ENCODE measurements around the gene PEX1.

The PEX1 gene

GRCh38 chr7:92528958-92529264 is 591 bp upstream of the PEX1 start:
- Mint-ChIP-seq H3K4me1 (peaks cover 18% of the 10 kb centered on the region), H3K4me3 (peak overlapping the region; percentile 84), H3K27me3 (no peaks in the 10 kb centered on the region), H3K36me3 (peaks cover 18% of the 10 kb centered on the region), H3K27ac (peak overlapping the region; percentile 93), H3K9me3 (no peaks in the 10 kb centered on the region)
- DNase-seq (ENCODE audit: low spot score in 2 of 2) = no peak
- ATAC-seq (ENCODE audit: low read depth) = no peak

- Mint-ChIP-seq H3K36me3 (peaks cover 10% of the 10 kb centered on the region), H3K4me1 (peaks cover 14% of the 10 kb centered on the region), H3K27me3 (no peaks in the 10 kb centered on the region), H3K4me3 (peak overlapping the region; percentile 84), H3K27ac (peak overlapping the region; percentile 93), H3K9me3 (no peaks in the 10 kb centered on the region)
- ATAC-seq (ENCODE audit: low read depth) (peak; percentile 26), DNase-seq (ENCODE audit: low spot score in 2 of 2) (peak; percentile 31 to 34)
These were observed 776 bp downstream of the PEX1 start for GRCh38 chr7:92527300-92528187.

GRCh38 chr7:92523110-92523509 is 5.2 kb downstream of the PEX1 start:
- no peak overlapping the region for H3K4me3 Mint-ChIP-seq
- DNase-seq (ENCODE audit: low spot score in 2 of 2) (no peak), ATAC-seq (ENCODE audit: low read depth) (no peak)
- H3K27me3 Mint-ChIP-seq = no peaks in the 10 kb centered on the region
- peaks cover 8% of the 10 kb centered on the region for H3K36me3 Mint-ChIP-seq
- no peak overlapping the region for H3K27ac Mint-ChIP-seq
- H3K9me3 Mint-ChIP-seq = no peaks in the 10 kb centered on the region
- peaks cover 13% of the 10 kb centered on the region for H3K4me1 Mint-ChIP-seq

GRCh38 chr7:92520024-92520423 is 8.3 kb downstream of the PEX1 start:
- ATAC-seq (ENCODE audit: low read depth) (no peak), DNase-seq (ENCODE audit: low spot score in 2 of 2) (no peak)
- peaks cover 17% of the 10 kb centered on the region for H3K36me3 Mint-ChIP-seq
- no peaks in the 10 kb centered on the region for H3K27me3 Mint-ChIP-seq
- H3K4me1 Mint-ChIP-seq = no peaks in the 10 kb centered on the region
- H3K9me3 Mint-ChIP-seq = no peaks in the 10 kb centered on the region
- H3K27ac Mint-ChIP-seq = no peak overlapping the region
- H3K4me3 Mint-ChIP-seq = no peak overlapping the region

- no peaks in the 10 kb centered on the region for H3K27me3 Mint-ChIP-seq
- DNase-seq (ENCODE audit: low spot score in 2 of 2) = no peak
These were observed 10.7 kb downstream of the PEX1 start for GRCh38 chr7:92517631-92518030.

GRCh38 chr7:92513167-92513902 is 15.0 kb downstream of the PEX1 start:
- DNase-seq (ENCODE audit: low spot score in 2 of 2) (no peak), ATAC-seq (ENCODE audit: low read depth) (no peak)
- no peaks in the 10 kb centered on the region for H3K4me1 Mint-ChIP-seq
- H3K9me3 Mint-ChIP-seq = no peaks in the 10 kb centered on the region
- H3K27me3 Mint-ChIP-seq = no peaks in the 10 kb centered on the region
- H3K4me3 Mint-ChIP-seq = no peak overlapping the region
- no peak overlapping the region for H3K27ac Mint-ChIP-seq
- peaks cover 15% of the 10 kb centered on the region for H3K36me3 Mint-ChIP-seq

More at GRCh38 chr7:92517631-92518030, 10.7 kb downstream of the PEX1 start:
- no peak overlapping the region for H3K4me3 Mint-ChIP-seq
- H3K36me3 Mint-ChIP-seq = peaks cover 19% of the 10 kb centered on the region
- no peaks in the 10 kb centered on the region for H3K4me1 Mint-ChIP-seq
- H3K9me3 Mint-ChIP-seq = no peaks in the 10 kb centered on the region
- no peak overlapping the region for H3K27ac Mint-ChIP-seq
- no peak for ATAC-seq (ENCODE audit: low read depth)

GRCh38 chr7:92508946-92509345 is 19.4 kb downstream of the PEX1 start:
- no peak overlapping the region for H3K27ac Mint-ChIP-seq
- peaks cover 14% of the 10 kb centered on the region for H3K36me3 Mint-ChIP-seq
- no peaks in the 10 kb centered on the region for H3K9me3 Mint-ChIP-seq
- DNase-seq (ENCODE audit: low spot score in 2 of 2) (no peak), ATAC-seq (ENCODE audit: low read depth) (no peak)
- H3K4me3 Mint-ChIP-seq = no peak overlapping the region
- no peaks in the 10 kb centered on the region for H3K27me3 Mint-ChIP-seq
- H3K4me1 Mint-ChIP-seq = no peaks in the 10 kb centered on the region

GRCh38 chr7:92506363-92506762 is 22.0 kb downstream of the PEX1 start:
- H3K9me3 Mint-ChIP-seq = no peaks in the 10 kb centered on the region
- no peak overlapping the region for H3K4me3 Mint-ChIP-seq
- peaks cover 16% of the 10 kb centered on the region for H3K36me3 Mint-ChIP-seq
- no peaks in the 10 kb centered on the region for H3K27me3 Mint-ChIP-seq
- H3K4me1 Mint-ChIP-seq = no peaks in the 10 kb centered on the region
- ATAC-seq (ENCODE audit: low read depth) = no peak
- no peak overlapping the region for H3K27ac Mint-ChIP-seq
- DNase-seq (ENCODE audit: low spot score in 2 of 2) = no peak

- H3K27me3 Mint-ChIP-seq = no peaks in the 10 kb centered on the region
- H3K27ac Mint-ChIP-seq = no peak overlapping the region
- peaks cover 22% of the 10 kb centered on the region for H3K36me3 Mint-ChIP-seq
- ATAC-seq (ENCODE audit: low read depth) (no peak), DNase-seq (ENCODE audit: low spot score in 2 of 2) (no peak)
- no peaks in the 10 kb centered on the region for H3K9me3 Mint-ChIP-seq
- H3K4me1 Mint-ChIP-seq = no peaks in the 10 kb centered on the region
- H3K4me3 Mint-ChIP-seq = no peak overlapping the region
These were observed 23.8 kb downstream of the PEX1 start for GRCh38 chr7:92504563-92504962.

GRCh38 chr7:92503767-92504166 is 24.6 kb downstream of the PEX1 start:
- no peak overlapping the region for H3K27ac Mint-ChIP-seq
- no peaks in the 10 kb centered on the region for H3K4me1 Mint-ChIP-seq
- peaks cover 28% of the 10 kb centered on the region for H3K36me3 Mint-ChIP-seq
- no peak for ATAC-seq (ENCODE audit: low read depth)
- no peaks in the 10 kb centered on the region for H3K9me3 Mint-ChIP-seq
- no peak for DNase-seq (ENCODE audit: low spot score in 2 of 2)
- H3K27me3 Mint-ChIP-seq = no peaks in the 10 kb centered on the region
- H3K4me3 Mint-ChIP-seq = no peak overlapping the region

GRCh38 chr7:92498557-92498956 is 29.8 kb downstream of the PEX1 start:
- peaks cover 27% of the 10 kb centered on the region for H3K36me3 Mint-ChIP-seq
- DNase-seq (ENCODE audit: low spot score in 2 of 2) = no peak
- H3K4me1 Mint-ChIP-seq = no peaks in the 10 kb centered on the region
- no peaks in the 10 kb centered on the region for H3K27me3 Mint-ChIP-seq
- H3K4me3 Mint-ChIP-seq = no peak overlapping the region
- no peak for ATAC-seq (ENCODE audit: low read depth)
- H3K9me3 Mint-ChIP-seq = no peaks in the 10 kb centered on the region
- peak overlapping the region; percentile 42 for H3K27ac Mint-ChIP-seq

GRCh38 chr7:92496876-92497275 is 31.4 kb downstream of the PEX1 start:
- H3K4me1 Mint-ChIP-seq = no peaks in the 10 kb centered on the region
- no peaks in the 10 kb centered on the region for H3K27me3 Mint-ChIP-seq
- DNase-seq (ENCODE audit: low spot score in 2 of 2) (no peak), ATAC-seq (ENCODE audit: low read depth) (no peak)
- H3K27ac Mint-ChIP-seq = no peak overlapping the region
- H3K9me3 Mint-ChIP-seq = no peaks in the 10 kb centered on the region
- no peak overlapping the region for H3K4me3 Mint-ChIP-seq
- H3K36me3 Mint-ChIP-seq = peaks cover 30% of the 10 kb centered on the region

- no peak for DNase-seq (ENCODE audit: low spot score in 2 of 2)
- no peak for ATAC-seq (ENCODE audit: low read depth)
- Mint-ChIP-seq H3K27me3 (no peaks in the 10 kb centered on the region), H3K4me3 (no peak overlapping the region), H3K9me3 (no peaks in the 10 kb centered on the region), H3K27ac (peak overlapping the region; percentile 28), H3K36me3 (peaks cover 22% of the 10 kb centered on the region), H3K4me1 (no peaks in the 10 kb centered on the region)
These were observed 38.7 kb downstream of the PEX1 start for GRCh38 chr7:92489634-92490033.

GRCh38 chr7:92487804-92488203 is 40.5 kb downstream of the PEX1 start:
- Mint-ChIP-seq H3K4me1 (no peaks in the 10 kb centered on the region), H3K27me3 (no peaks in the 10 kb centered on the region), H3K27ac (no peak overlapping the region), H3K9me3 (no peaks in the 10 kb centered on the region), H3K36me3 (peaks cover 18% of the 10 kb centered on the region), H3K4me3 (no peak overlapping the region)
- DNase-seq (ENCODE audit: low spot score in 2 of 2) (no peak), ATAC-seq (ENCODE audit: low read depth) (no peak)

Measured in memory B cell (primary cell).